Caco-2 (cell line): ENCODE measurements around the gene CYB561. TPM values are rescaled to one million over a fixed set of nuclear protein-coding genes. Genes with fewer than 3 reads are reported as not detected.

Source experiments
- BruUV-seq: library from RNA; stranded (reverse); fragments of 400-500 nt; replicated peaks from 2 replicates; lab custom pipeline; 2021; lab: Mats Ljungman, UMichigan
- CTCF ChIA-PET: fragments of 300-600 bp; sonication (Branson Sonifier 250); formaldehyde crosslinking; loops from one replicate; lab custom pipeline; 2022; ENCODE audit warnings: antibody characterized with exemption; lab: Charles Lee
- POLR2A ChIA-PET: fragments of 300-600 bp; sonication (Branson Sonifier 250); formaldehyde crosslinking; loops from one replicate; lab custom pipeline; 2022; ENCODE audit warnings: antibody characterized with exemption; lab: Charles Lee
- DNase-seq, 2 experiments: peaks; one replicate each; pipeline versions ENCODE4 v3.0.0 to v3.0.0-alpha.2; 2020 to 2022
- H3K27me3 ChIP-seq: replicated peaks from 2 replicates; pipeline ENCODE4 v1.6.0; 2011; ENCODE audit warnings: low read length; ENCODE audit not compliant: control insufficient read depth, insufficient read depth
- H3K36me3 ChIP-seq: 2 replicates; pipeline ENCODE4 v1.5.1; 2011; ENCODE audit warnings: low read length; ENCODE audit not compliant: control insufficient read depth, insufficient read depth
- H3K4me1 ChIP-seq: fragments of 250-450 bp; sonication (Bioruptor Pico); 2 replicates; pipeline ENCODE4 v1.5.1; 2020; ENCODE audit warnings: mild to moderate bottlenecking
- H3K4me3 ChIP-seq: 2 replicates; pipeline ENCODE4 v1.5.1; 2011; ENCODE audit warnings: low read depth, mild to moderate bottlenecking, control low read depth, low read length
- H3K9me3 ChIP-seq: fragments of 250-450 bp; sonication (Bioruptor Pico); 2 replicates; pipeline ENCODE4 v1.5.1; 2020; ENCODE audit warnings: mild to moderate bottlenecking, moderate library complexity
- H3K27ac Mint-ChIP-seq: one replicate; pipeline ENCODE4 v1.8.0; 2022; ENCODE audit warnings: mixed read lengths; ENCODE audit not compliant: unreplicated experiment
- H3K27me3 Mint-ChIP-seq: one replicate; pipeline ENCODE4 v1.8.0; 2022; ENCODE audit warnings: mixed read lengths; ENCODE audit not compliant: insufficient read depth, unreplicated experiment
- H3K36me3 Mint-ChIP-seq: one replicate; pipeline ENCODE4 v1.8.0; 2022; ENCODE audit warnings: mild to moderate bottlenecking, mixed read lengths; ENCODE audit not compliant: insufficient read depth, unreplicated experiment
- H3K4me1 Mint-ChIP-seq: one replicate; pipeline ENCODE4 v1.8.0; 2022; ENCODE audit warnings: low read depth, mixed read lengths; ENCODE audit not compliant: unreplicated experiment
- H3K4me3 Mint-ChIP-seq: one replicate; pipeline ENCODE4 v1.8.0; 2022; ENCODE audit warnings: mild to moderate bottlenecking, moderate library complexity, mixed read lengths; ENCODE audit not compliant: unreplicated experiment
- H3K9me3 Mint-ChIP-seq: one replicate; pipeline ENCODE4 v1.8.0; 2022; ENCODE audit warnings: mixed read lengths; ENCODE audit not compliant: unreplicated experiment
- CTCF ChIP-seq, 2 experiments: fragments of 200-600 bp in 1 of 2; IDR thresholded peaks; 1 replicate in 1 of 2; 2 replicates in 1 of 2; pipeline versions ENCODE4 v1.5.1 to v1.8.0; 2011 to 2022; ENCODE audit warnings: antibody characterized with exemption in 1 of 2, control low read depth in 1 of 2, inconsistent platforms in 1 of 2, low read depth in 1 of 2, low read length in 1 of 2, mild to moderate bottlenecking in 1 of 2, moderate library complexity in 1 of 2; ENCODE audit not compliant: insufficient read depth in 1 of 2, severe bottlenecking in 1 of 2, unreplicated experiment in 1 of 2
- intact Hi-C: fragments of 100-400 bp; cut with micrococcal nuclease; formaldehyde crosslinking; loops from one replicate; pipeline ENCODE4 v1.10.0; 2022; ENCODE audit not compliant: unreplicated experiment
- total RNA-seq: library from RNA; stranded (reverse); gene quantifications from 2 replicates; pipeline ENCODE4 v1.2.3, GENCODE V29; 2022

CYB561 gene
- total RNA-seq, 1 experiment from 2014 or later = 46.3 TPM

- POLR2A ChIA-PET = no interaction called here
- Histone ChIP-seq H3K27me3 (no peaks in the 10 kb centered on the region), H3K4me3 (no peak overlapping the region), H3K36me3 (no peaks in the 10 kb centered on the region), H3K9me3 (no peaks in the 10 kb centered on the region), H3K4me1 (no peaks in the 10 kb centered on the region; the same call in 1 of the 2 replicates)
- Mint-ChIP-seq H3K27ac (no peak overlapping the region), H3K9me3 (no peaks in the 10 kb centered on the region), H3K27me3 (no peaks in the 10 kb centered on the region), H3K4me1 (no peaks in the 10 kb centered on the region), H3K4me3 (no peak overlapping the region), H3K36me3 (peaks cover 6% of the 10 kb centered on the region)
- no peak for DNase-seq
- BruUV-seq = no TSS peak
- intact Hi-C loops = no loop called here
- no peak for TF ChIP-seq CTCF (IDR thresholded peaks at IDR 0.05; ENCODE audit: insufficient read depth in 1 of 2, low read depth in 1 of 2, low read length in 1 of 2, severe bottlenecking in 1 of 2, unreplicated experiment in 1 of 2)
- CTCF ChIA-PET = interaction anchor here (1.1 kb wide), 1 partner anchor 25 kb away, joined by 3 read pairs; no protein-coding TSS in a partner anchor
These were observed 7.0 kb upstream of the CYB561 start for GRCh38 chr17:63452962-63453551.

GRCh38 chr17:63452046-63452961 lies 6.2 kb upstream of the CYB561 start:
- POLR2A ChIA-PET = no interaction called here
- no peaks in the 10 kb centered on the region for H3K9me3 ChIP-seq
- H3K4me3 ChIP-seq = no peak overlapping the region
- no peaks in the 10 kb centered on the region for H3K9me3 Mint-ChIP-seq
- DNase-seq = no peak
- no peaks in the 10 kb centered on the region for H3K27me3 Mint-ChIP-seq
- H3K4me1 Mint-ChIP-seq = no peaks in the 10 kb centered on the region
- H3K36me3 ChIP-seq = no peaks in the 10 kb centered on the region
- H3K4me1 ChIP-seq = peaks cover 7% of the 10 kb centered on the region
- H3K36me3 Mint-ChIP-seq = peaks cover 6% of the 10 kb centered on the region
- intact Hi-C loops = no loop called here
- no TSS peak for BruUV-seq
- TF ChIP-seq CTCF (IDR thresholded peaks at IDR 0.05; ENCODE audit: insufficient read depth in 1 of 2, low read depth in 1 of 2, low read length in 1 of 2, severe bottlenecking in 1 of 2, unreplicated experiment in 1 of 2) = no peak
- H3K27ac Mint-ChIP-seq = no peak overlapping the region
- CTCF ChIA-PET = interaction anchor here (1.1 kb wide), 1 partner anchor 26 kb away, joined by 3 read pairs; no protein-coding TSS in a partner anchor
- H3K27me3 ChIP-seq = no peaks in the 10 kb centered on the region
- no peak overlapping the region for H3K4me3 Mint-ChIP-seq

- no peak overlapping the region for H3K27ac Mint-ChIP-seq
These were observed 5.0 kb upstream of the CYB561 start for GRCh38 chr17:63451150-63451549.

More at GRCh38 chr17:63451150-63451549, 5.0 kb upstream of the CYB561 start:
- Histone ChIP-seq H3K36me3 (no peaks in the 10 kb centered on the region), H3K4me1 (peaks cover 10% of the 10 kb centered on the region), H3K4me3 (no peak overlapping the region), H3K27me3 (no peaks in the 10 kb centered on the region), H3K9me3 (no peaks in the 10 kb centered on the region)
- no TSS peak for BruUV-seq
- ChIA-PET POLR2A (no interaction called here), CTCF (interaction anchor here (0.7 kb wide), 1 partner anchor 35 kb away, joined by 3 read pairs; no protein-coding TSS in a partner anchor)
- Mint-ChIP-seq H3K4me3 (no peak overlapping the region), H3K9me3 (no peaks in the 10 kb centered on the region), H3K36me3 (peaks cover 13% of the 10 kb centered on the region), H3K27me3 (no peaks in the 10 kb centered on the region), H3K4me1 (no peaks in the 10 kb centered on the region)
- DNase-seq = no peak
- intact Hi-C loops = no loop called here
- TF ChIP-seq CTCF (IDR thresholded peaks at IDR 0.05; ENCODE audit: insufficient read depth in 1 of 2, low read depth in 1 of 2, low read length in 1 of 2, severe bottlenecking in 1 of 2, unreplicated experiment in 1 of 2) = no peak
